Left kidney (tissue), 8 donors: ENCODE results near the gene SELENOV. TPM values are rescaled to one million over a fixed set of nuclear protein-coding genes. Genes with fewer than 3 reads are reported as not detected.
"Not testable (repeated sequence)": the region's sequence is repeated elsewhere in the genome, so short reads cannot be mapped to it uniquely, and the experiment has no call there.

Experiments
- DNase-seq: peaks from one replicate; pipeline ENCODE4 v3.0.0-alpha.2; 2013
- long read RNA-seq, 8 donors: transcript quantifications; one replicate each; lab custom pipeline, GENCODE V29; 2026
- polyA plus RNA-seq: library from polyadenylated mRNA; unstranded; fragments of 120-200 nt; gene quantifications from one replicate; pipeline ENCODE4 v1.2.1, GENCODE V29; 2013; ENCODE audit not compliant: insufficient read length

SELENOV gene
- 10.1 TPM for polyA plus RNA-seq
- long read RNA-seq, donor 1, partial matches to known transcripts: 0 of 2 reads
- long read RNA-seq, donor 1, other reads (novel, unspliced or antisense): 0 of 2 reads
- long read RNA-seq, donor 2: 0 reads
- long read RNA-seq, donor 3, partial matches to known transcripts: 0 of 2 reads
- long read RNA-seq, donor 3, other reads (novel, unspliced or antisense): 0 of 2 reads
- long read RNA-seq, donor 4: 0 reads
- long read RNA-seq, donor 5: 0 reads
- long read RNA-seq, donor 6, partial matches to known transcripts: 0 of 1 reads
- long read RNA-seq, donor 6, other reads (novel, unspliced or antisense): 0 of 1 reads
- long read RNA-seq, donor 7, partial matches to known transcripts: 0 of 1 reads
- long read RNA-seq, donor 7, other reads (novel, unspliced or antisense): 0 of 1 reads
- long read RNA-seq, donor 8, partial matches to known transcripts: 0 of 1 reads
- long read RNA-seq, donor 8, other reads (novel, unspliced or antisense): 0 of 1 reads

GRCh38 chr19:39514840-39515550 is at the start of gene SELENOV:
SELENOV (plus strand) TSS chr19:39515139; CDS start chr19:39515213, 74 bp downstream.
- DNase-seq: no peak

DNA sequence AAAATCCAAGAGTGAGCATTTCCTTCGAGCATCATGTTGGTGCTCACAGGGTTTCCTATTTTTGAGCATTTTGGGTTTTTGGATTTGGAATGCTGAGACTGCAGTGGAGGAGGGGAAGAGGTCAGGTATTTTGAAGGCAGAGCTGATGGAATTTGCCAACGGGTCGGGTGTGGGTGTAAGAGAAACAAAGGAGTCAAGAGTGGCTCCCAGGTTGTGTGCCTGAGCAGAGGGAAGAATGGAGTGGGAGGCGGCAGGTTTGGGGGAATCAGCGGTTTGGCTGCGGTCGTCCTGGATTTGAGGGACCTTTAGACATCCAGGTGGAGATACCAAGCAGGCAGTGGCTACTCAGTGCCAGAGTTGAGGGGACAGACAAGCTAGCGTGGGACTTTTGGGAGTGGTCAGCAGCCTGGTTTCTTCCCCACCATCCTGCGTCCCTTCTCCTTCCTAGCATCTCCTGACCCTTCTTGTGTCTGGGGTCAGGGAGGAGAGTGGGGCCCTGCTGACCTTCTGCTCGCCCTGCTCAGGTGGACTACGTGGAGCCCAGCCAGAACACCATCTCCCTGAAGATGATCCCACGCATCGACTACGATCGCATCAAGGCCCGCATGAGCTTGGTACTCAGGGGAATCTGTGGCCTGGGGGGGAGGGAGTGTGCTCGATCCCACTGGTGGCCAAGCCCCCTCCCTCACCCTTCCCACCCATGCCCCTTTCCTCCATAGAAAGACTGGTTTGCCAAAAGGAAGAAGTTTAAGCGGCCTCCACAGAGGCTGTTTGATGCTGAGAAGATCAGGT is 48.8 kb upstream of the SELENOV start:
- no peak for DNase-seq

DNA sequence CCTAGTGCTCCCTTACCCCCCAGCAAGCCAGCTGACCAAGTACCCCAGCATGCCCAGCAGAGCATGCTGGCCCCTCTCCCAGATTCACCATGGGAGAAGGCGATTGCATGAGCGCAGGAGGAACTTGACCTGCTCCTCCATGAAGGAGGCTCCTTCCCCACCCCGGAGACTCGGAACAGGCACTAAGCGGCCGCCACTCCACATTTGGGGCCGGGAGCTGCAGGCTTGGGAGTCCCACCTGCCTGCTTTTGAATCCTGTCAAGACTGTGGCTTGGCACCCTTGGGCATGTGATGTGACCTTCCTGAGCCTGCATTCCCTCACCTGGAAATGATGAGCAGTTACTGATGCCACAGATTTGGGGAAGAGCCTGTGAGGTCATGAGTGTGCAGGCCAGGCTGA is 47.0 kb upstream of the SELENOV start:
- DNase-seq: no peak

GRCh38 chr19:39469036-39469435 is 45.9 kb upstream of the SELENOV start:
- DNase-seq: no peak

DNA sequence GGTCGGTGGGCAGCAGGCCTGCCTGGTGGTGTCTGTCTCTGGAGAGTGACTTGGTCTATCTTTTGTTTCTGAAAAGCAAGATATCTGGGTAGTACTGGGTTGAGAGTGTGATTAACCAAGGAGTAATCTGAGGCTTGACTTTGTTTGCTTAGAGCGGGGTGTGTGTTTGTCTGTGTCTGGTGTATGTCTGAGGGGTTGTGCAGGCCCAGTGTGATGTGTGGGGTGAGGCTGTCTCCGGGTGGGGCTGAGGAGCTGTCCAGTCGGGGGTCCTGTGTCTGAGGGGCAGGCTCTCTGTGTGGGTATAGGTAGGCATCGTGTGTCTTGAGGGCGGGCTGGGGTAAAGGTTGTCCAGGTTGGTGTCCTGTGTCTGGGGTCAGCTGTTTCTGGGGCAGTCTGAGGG is 45.4 kb upstream of the SELENOV start:
- no peak for DNase-seq

DNA sequence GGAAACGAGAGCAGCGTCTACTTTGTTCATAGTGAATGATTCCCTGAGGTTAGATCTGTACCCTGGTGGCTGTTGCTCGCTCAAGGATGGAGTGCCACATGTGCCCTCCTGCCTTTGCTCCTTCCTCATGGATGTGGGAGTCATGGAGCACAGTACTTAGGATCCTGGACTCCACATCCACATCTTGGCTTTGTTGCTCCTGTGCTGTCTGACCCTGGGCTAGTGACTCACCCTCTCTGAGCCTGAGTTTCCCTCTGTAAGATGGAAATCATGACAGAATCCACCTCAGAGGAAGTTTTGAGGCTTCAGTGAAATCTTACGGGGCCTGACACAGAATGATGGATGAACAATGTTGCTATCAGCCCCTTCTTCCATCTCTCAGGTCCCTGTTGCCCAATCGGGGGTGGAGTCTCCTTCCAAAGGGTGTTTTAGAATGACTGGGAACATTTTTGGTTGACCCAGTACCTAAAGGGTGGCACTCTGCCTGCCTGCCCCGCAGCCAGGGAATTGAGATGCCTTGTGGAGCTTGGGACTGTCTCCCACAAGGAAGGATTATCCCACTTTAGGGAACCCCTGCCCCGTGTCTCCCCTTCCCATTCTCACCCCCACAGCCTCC is 44.1 kb upstream of the SELENOV start:
- DNase-seq: no peak

DNA sequence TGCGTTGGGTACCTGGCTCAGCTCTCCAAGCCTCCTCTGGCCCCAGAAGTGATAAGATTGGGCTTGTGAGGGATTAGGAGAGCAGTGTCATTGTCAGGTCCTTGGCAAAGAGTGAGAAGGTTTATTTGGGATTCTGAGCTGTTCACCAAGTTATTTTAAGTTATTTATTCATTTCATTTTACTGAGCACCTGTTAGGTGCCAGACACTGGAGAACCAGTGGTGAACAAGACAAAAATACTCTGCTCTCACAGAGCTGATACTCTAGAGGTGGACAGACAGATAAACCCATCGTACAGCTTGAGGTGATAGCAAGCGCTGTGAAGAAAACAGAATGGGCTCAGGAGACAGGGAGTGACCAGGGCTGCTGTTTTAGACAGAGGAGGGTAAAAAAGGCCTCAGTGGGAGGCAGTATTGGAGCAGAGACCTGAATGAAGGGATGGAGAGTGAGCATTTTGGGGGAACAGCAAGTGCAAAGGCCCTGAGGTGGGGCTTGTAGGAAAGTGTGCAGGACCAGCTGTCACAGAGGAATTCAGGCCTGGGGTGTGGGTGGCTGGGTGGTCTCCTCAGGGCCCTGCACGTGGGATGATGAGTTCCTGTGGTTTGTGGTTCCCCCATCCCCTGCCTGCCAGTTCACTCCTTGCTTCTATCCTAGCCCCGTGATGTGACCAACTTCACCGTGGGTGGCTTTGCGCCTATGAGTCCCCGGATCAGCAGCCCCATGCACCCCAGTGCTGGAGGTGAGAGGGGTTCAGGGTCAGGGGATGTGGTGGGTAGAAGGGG is 43.0 kb upstream of the SELENOV start:
- DNase-seq: no peak

- DNase-seq: no peak
These were observed 42.0 kb upstream of the SELENOV start for GRCh38 chr19:39472746-39473442.

DNA sequence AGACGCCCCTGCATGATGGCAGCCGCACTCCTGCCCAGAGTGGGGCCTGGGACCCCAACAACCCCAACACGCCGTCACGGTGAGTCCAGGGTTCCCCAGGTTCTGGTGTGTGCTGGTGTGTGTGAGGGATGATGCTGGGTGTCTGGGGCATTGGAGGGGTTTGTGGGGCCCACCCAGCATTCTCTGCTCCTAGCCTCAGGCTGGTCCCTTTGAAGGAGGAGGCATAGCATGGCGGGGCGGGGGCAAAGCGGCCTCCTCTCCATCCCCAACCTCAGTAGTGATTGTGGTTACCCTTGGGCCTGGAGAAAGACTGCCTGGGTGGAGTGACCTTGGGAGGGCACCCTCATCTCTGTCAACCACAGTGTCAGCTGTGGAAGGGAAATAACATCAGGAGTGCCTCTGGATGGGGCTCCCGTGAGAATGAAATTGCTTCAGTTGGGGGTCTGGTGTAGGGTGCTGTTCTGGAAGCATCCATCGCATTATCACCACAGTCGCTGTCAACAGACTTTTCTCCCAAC is 41.4 kb upstream of the SELENOV start:
- DNase-seq: no peak

- peak; percentile 31 for DNase-seq
These were observed 40.8 kb upstream of the SELENOV start for GRCh38 chr19:39474139-39474620.

GRCh38 chr19:39475748-39476147 is 39.2 kb upstream of the SELENOV start:
- no peak for DNase-seq

GRCh38 chr19:39479319-39479801 is 35.6 kb upstream of the SELENOV start:
- not testable (repeated sequence) for DNase-seq

- DNase-seq: no peak
These were observed 35.0 kb upstream of the SELENOV start for GRCh38 chr19:39479916-39480315.

- DNase-seq: peak; percentile 95
These were observed 34.4 kb upstream of the SELENOV start, which contains the start of gene TIMM50 for GRCh38 chr19:39480337-39481228. TIMM50 (plus strand) TSS chr19:39480838; CDS start chr19:39480854, 16 bp downstream.

- no peak for DNase-seq
These were observed 33.8 kb upstream of the SELENOV start for GRCh38 chr19:39481229-39481545.

DNA sequence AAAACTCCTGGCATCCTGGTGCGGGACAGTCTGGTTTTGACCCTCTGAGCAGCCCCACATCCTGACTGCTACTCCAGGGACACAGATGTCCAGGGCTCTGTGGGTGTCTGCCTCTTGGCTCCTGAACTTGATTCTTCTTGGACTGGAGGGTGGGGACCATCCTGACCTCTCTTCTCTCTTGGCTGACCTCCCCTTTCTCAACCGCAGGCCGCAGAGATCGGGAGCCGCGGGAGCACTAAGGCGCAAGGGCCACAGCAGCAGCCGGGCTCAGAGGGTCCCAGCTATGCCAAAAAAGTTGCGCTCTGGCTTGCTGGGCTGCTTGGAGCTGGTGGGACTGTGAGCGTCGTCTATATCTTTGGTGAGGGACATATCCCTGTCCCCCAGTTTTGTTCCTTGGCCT is 33.3 kb upstream of the SELENOV start:
- DNase-seq: no peak

- no peak for DNase-seq
These were observed 31.8 kb upstream of the SELENOV start for GRCh38 chr19:39483141-39483540.

DNA sequence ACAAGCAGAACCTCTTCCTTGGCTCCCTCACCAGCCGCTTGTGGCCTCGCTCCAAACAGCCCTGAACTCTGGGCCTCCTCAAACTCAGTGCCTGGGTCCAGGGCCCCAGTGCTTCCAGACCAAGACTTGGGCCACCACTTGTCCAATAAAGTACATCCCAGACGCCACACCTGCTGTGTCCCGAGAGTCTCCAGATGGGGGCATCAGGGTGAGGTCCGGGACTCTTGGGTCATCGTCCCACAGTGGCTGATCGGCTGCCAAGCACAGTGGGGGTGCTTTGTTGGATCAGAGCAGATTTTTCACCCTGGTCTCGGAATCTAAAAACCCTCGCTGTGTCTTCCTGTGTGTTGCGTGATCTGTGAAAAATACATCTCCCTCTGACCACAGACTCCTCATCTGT is 25.2 kb upstream of the SELENOV start:
- DNase-seq: no peak

GRCh38 chr19:39492225-39492624 is 22.7 kb upstream of the SELENOV start:
- no peak for DNase-seq
